Measurements from ENCODE around the gene MAGEA9. TPM values are rescaled to one million over a fixed set of nuclear protein-coding genes. Genes with fewer than 3 reads are reported as not detected.
"Not testable (repeated sequence)": the region's sequence is repeated elsewhere in the genome, so short reads cannot be mapped to it uniquely, and the experiment has no call there.

MAGEA9 gene
- not detected in 2 replicates for total RNA-seq
- long read RNA-seq: 0 reads

DNA sequence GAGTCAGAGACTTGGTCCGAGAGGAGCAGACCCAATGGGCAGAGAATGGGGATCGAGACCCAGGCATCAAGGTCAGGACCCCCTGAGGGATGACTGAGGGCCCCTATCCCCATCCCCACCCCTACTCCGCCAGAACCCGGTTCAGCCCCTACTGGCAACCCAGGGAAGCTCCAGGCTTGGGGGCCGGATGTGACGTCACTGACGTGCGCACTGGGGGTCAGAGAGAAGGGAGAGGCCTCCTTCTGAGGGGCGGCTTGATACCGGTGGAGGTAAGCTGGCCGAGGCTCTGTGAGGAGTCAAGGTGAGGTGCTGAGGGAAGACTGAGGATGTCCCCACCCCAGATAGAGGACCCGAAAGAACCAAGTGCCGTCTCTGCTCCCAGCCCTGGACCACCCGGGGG lies at the start of gene MAGEA9:
Gene MAGEA9 (plus strand): TSS at position 204 of the 400 bp plus-strand sequence. CDS start 4,281 bp downstream, outside the sequence.
- H3K27me3 Mint-ChIP-seq; DNase-seq (ENCODE audit: low spot score, unreplicated experiment); H3K9me3 Mint-ChIP-seq (ENCODE audit: low read depth); H3K4me3 Mint-ChIP-seq (ENCODE audit: low read depth); H3K36me3 Mint-ChIP-seq (ENCODE audit: insufficient read depth); H3K4me1 Mint-ChIP-seq (ENCODE audit: low read depth); H3K27ac Mint-ChIP-seq: not testable (repeated sequence)

DNA sequence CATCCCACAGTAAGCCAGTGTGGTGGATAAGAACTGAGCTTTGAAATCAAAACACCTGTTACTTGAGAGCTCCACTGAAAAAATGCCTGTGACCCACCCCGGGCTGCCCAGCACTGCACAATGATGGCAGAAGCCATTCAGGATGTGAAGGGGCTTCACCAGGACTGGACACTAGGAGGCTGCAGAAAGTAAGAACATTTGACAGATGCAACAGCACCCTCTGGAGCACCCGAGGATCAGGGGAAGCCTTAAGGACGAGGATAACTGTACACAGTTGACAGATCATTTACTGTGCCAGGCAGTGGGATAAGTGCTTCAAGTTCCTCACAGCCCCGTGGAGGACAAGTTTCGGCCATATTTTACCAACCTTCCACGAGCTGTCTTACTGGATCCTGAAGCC lies 39.5 kb upstream of the MAGEA9 start:
- H3K27me3 Mint-ChIP-seq; H3K4me3 Mint-ChIP-seq (ENCODE audit: low read depth); H3K9me3 Mint-ChIP-seq (ENCODE audit: low read depth); H3K27ac Mint-ChIP-seq; DNase-seq (ENCODE audit: low spot score, unreplicated experiment); H3K4me1 Mint-ChIP-seq (ENCODE audit: low read depth); H3K36me3 Mint-ChIP-seq (ENCODE audit: insufficient read depth): not testable (repeated sequence)

DNA sequence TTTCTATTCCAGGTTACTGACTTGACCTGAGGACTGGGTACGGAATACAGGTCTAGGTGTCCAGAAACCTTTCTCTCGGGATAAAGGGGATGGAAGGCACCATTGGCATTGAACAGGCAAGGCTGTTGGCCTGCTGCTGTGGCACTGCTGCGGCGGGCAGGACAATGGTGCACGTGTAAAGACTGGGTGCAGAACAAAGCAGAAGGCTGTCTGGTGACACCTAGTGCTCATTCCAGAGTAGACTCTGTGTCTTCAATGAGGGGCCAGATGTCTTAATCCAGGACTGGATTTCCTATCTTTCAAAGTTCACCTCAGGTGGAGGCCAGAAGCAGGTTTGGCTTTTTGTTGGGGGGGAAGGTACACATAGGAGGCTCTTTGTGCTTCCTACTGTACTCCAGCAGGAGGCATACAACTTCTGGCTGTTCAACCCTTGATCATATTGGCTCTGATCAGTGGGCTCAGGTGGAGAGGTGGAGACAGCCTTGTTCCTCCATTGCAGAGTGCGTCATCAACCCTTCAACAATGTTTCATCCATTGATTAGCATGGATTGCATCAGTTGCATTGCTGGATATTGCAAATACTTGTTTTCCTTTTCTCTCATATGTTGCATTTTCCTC lies 35.2 kb upstream of the MAGEA9 start:
- not testable (repeated sequence) for H3K4me1 Mint-ChIP-seq (ENCODE audit: low read depth); H3K36me3 Mint-ChIP-seq (ENCODE audit: insufficient read depth); H3K27me3 Mint-ChIP-seq; H3K9me3 Mint-ChIP-seq (ENCODE audit: low read depth); H3K27ac Mint-ChIP-seq; DNase-seq (ENCODE audit: low spot score, unreplicated experiment); H3K4me3 Mint-ChIP-seq (ENCODE audit: low read depth)

DNA sequence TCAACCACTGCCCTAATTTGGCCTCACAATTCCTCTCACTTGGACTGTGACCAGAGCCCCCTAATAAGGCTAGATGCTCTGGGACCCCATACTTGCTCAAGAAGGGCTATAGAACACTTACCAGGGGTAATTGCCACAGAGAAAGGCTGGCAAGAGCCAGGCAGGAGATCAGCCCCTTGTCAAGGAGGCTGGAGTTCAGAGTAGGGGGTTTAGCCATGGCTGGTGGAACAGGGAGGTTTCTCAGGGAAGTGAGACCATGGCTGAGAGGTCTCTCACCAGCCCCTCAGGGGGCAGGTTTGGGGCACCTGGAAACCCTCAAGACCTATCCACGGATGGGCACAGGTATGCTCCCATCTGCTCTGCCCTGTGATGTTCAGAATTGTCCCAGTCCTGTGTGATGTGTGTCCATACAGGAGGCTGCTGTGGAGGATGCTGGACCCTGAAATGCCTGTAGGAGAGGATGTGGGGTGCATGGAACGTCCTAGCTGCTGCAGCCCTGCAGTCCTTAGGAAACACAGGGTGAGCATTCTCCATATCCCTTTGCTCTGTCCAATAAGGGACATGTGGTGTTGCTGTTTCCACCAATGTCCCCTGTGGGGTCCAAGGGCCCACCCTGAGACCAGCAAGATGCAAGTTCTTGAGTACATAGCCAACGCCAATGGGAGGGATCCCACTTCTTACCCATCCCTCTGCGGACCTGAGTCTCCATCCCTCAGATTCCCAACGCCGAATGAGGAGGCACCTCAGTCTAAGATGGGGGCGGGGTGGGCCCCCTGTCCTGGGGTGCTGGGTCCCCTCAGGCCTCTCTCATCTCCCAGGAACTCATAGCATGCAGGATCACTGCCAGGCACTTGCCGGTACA lies 24.3 kb upstream of the MAGEA9 start:
- H3K9me3 Mint-ChIP-seq (ENCODE audit: low read depth): peaks cover 14% of the 10 kb centered on the region
- DNase-seq (ENCODE audit: low spot score, unreplicated experiment): no peak

GRCh38 chrX:149758068-149758714 lies 23.5 kb upstream of the MAGEA9 start:
- no peak for DNase-seq (ENCODE audit: low spot score, unreplicated experiment)
- no peak overlapping the region for H3K27ac Mint-ChIP-seq
- H3K27me3 Mint-ChIP-seq: no peaks in the 10 kb centered on the region
- H3K4me1 Mint-ChIP-seq (ENCODE audit: low read depth): peaks cover 2% of the 10 kb centered on the region
- TF ChIP-seq CTCF (IDR thresholded peaks at IDR 0.05; ENCODE audit: unreplicated experiment): no peak
- H3K4me3 Mint-ChIP-seq (ENCODE audit: low read depth): no peak overlapping the region
- no peaks in the 10 kb centered on the region for H3K36me3 Mint-ChIP-seq (ENCODE audit: insufficient read depth)
- H3K9me3 Mint-ChIP-seq (ENCODE audit: low read depth): peaks cover 10% of the 10 kb centered on the region

More for the DNA sequence above, 24.3 kb upstream of the MAGEA9 start:
- TF ChIP-seq CTCF (IDR thresholded peaks at IDR 0.05; ENCODE audit: unreplicated experiment): no peak
- Mint-ChIP-seq H3K36me3 (ENCODE audit: insufficient read depth) (no peaks in the 10 kb centered on the region), H3K27ac (no peak overlapping the region), H3K4me3 (ENCODE audit: low read depth) (no peak overlapping the region), H3K27me3 (no peaks in the 10 kb centered on the region), H3K4me1 (ENCODE audit: low read depth) (peaks cover 3% of the 10 kb centered on the region)

DNA sequence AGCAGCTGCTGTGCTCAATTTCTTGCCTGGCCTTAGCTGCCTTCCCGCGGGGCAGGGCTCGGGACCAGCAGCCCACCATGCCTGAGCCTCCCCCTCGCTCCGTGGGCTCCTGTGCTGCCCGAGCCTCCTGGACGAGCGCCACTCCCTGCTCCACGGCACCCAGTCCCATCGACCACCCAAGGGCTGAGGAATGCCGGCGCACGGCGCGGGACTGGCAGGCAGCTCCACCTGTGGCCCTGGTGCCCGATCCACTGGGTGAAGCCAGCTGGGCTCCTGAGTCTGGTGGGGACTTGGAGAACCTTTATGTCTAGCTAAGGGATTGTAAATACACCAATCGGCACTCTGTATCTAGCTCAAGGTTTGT lies 23.0 kb upstream of the MAGEA9 start:
- not testable (repeated sequence) for H3K4me3 Mint-ChIP-seq (ENCODE audit: low read depth); H3K36me3 Mint-ChIP-seq (ENCODE audit: insufficient read depth); DNase-seq (ENCODE audit: low spot score, unreplicated experiment); H3K27me3 Mint-ChIP-seq; H3K4me1 Mint-ChIP-seq (ENCODE audit: low read depth); H3K27ac Mint-ChIP-seq
- peaks cover 10% of the 10 kb centered on the region for H3K9me3 Mint-ChIP-seq (ENCODE audit: low read depth)

GRCh38 chrX:149759824-149760223 lies 21.9 kb upstream of the MAGEA9 start:
- DNase-seq (ENCODE audit: low spot score, unreplicated experiment): no peak
- Mint-ChIP-seq H3K9me3 (ENCODE audit: low read depth) (peaks cover 13% of the 10 kb centered on the region), H3K4me1 (ENCODE audit: low read depth) (no peaks in the 10 kb centered on the region), H3K4me3 (ENCODE audit: low read depth) (no peak overlapping the region), H3K27me3 (no peaks in the 10 kb centered on the region), H3K36me3 (ENCODE audit: insufficient read depth) (no peaks in the 10 kb centered on the region), H3K27ac (no peak overlapping the region)
- TF ChIP-seq CTCF (IDR thresholded peaks at IDR 0.05; ENCODE audit: unreplicated experiment): no peak
